CD1c-positive myeloid dendritic cell (primary cell): ENCODE results near the gene SGF29.
"Not testable (repeated sequence)": the region's sequence is repeated elsewhere in the genome, so short reads cannot be mapped to it uniquely, and the experiment has no call there.

Source experiments
- DNase-seq: peaks from one replicate; pipeline ENCODE4 v3.0.0-alpha.2; 2016; ENCODE audit errors: extremely low spot score

The SGF29 gene

DNA sequence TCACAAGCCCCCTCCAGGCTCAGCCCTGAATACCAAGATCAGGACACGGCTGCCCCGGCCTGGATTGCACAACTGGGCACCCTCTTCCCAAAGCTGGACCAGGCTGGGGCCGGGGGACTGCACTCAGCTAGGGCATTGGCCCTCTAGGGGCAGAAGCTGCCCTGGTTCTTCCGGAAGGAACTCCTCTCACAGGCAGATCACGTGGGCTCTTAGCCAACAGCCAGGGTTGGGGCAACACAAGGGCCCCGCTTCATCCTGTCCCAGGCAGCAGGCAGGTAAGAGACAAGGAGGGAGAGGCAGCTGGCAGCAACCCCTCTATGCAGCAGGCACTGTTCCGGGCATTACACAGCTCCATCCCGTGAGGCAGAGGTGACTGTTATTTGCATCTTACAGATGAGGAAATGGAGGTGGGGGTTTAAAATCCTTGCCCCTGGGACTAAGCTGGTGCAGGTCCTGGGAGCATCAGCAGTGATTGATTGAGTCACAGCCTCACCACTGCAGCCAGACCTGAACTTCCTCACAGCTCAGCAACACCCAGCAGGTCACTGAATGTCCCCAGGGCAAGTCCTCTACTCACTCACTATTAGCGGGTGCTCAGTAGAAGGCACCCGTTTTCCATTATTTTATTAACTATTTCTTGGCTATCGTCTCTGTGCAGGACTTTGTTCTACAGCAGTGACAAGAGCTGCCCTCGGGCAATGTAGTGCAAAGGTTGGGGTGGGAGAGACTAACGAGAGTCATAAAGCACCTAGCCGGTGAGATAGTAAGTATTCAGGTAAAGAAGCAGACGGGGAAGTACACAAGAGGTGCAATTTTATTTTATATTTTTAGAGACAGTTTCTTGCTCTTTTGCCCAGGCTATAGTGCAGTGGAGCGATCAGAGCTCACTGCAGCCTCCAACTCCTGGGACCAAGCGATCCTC, 58.9 kb downstream of the SGF29 start:
- DNase-seq: not testable (repeated sequence)

DNA sequence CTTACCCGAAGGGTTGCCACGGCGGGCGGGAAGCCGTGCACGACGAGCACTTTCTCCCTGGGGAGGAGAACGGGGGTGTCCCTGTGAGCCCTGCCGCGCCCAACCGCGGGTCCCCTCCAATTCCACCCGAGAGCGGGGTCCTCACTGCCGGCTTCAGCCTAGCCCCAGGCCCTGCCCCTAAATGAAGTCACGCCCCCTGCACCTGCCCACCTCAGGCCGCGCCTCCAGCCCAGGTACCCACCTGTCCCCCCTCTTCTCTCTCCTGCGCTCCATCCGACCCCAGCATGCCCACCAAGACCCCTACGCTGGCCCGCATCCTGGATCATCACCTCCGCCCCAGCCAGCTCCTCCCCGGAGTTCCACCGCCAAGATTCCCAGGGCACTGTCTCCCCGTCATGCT, 60.2 kb downstream of the SGF29 start:
- DNase-seq: not testable (repeated sequence)

DNA sequence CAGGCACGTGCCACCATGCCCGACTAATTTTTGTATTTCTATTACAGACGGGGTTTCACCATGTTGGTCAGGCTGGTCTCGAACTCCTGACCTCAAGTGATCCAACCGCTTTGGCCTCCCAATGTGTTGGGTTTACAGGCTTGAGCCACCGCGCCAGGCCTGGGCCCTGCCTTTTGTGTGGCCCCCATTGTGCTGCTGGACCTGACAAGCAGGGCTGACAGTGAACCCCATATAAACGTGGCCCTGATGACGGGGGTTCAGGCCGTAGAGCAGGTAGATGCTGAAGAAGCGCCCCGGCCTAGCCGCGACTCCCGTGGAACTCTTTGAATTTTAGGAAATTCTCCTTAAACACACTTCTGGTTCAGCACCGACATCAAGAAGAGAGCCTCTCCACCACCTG, 60.8 kb downstream of the SGF29 start:
- not testable (repeated sequence) for DNase-seq

DNA sequence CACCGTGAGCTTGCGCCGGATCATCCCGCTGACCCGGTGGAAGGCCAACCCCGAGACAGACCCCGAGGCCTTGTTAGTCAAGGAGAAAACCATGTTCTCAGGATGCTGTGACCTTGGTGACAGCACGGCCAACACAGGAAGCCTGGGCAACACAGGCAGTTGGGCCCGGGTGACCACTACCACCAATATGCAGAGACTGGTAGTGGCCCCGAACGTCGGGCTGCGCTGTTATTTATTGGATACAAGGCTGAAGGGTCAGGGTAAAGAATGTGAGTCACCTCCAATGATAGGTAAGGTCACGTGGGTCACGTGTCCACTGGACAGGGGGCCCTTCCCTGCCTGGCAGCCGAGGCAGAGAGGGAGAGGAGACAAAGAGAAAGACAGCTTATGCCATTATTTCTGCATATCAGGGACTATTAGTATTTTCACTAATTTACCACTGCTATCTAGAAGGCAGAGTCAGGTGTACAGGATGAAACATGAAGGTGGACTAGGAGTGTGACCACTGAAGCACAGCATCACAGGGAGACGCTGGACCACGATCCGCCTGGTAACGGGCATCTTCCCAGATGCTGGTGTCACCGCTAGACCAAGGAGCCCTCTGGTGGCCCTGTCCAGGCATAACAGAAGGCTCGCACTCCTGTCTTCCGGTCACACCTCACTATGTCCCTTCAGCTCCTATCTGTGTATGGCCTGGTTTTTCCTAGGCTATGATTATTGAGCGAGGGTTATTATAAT, 61.9 kb downstream of the SGF29 start:
- peak; percentile 24 for DNase-seq

DNA sequence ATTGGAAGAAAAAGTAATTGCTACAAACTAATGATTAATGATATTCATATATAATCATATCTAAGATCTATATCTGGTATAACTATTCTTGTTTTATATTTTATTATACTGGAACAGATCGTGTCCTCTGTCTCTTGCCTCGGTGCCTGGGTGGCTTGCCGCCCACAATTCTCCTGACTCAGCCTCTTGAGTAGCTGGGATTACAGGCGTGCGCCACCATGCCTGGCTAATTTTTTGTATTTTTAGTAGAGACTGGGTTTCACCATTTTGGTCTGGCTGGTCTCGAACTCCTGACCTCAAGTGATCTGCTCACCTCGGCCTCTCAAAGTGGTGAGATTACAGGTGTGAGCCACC, 62.5 kb downstream of the SGF29 start:
- DNase-seq: not testable (repeated sequence)

DNA sequence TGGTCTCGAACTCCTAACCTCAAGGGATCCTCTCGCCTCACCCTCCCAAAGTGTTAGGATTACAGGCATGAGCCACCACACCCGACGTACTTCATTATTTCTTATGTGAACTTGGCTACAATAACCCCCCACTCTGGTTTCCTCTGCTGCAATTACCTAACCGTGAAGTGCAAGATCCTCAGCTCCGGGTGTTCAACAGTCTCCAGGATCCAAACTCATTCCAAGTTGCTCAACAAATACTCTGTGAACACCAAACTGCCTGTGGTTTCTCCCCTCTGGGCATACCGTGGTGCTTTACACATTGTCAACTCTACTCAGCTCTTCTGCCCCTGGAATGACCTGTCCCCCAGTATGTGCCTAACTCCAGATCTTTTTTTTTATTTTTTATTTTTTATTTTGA, 62.9 kb downstream of the SGF29 start:
- no peak for DNase-seq

DNA sequence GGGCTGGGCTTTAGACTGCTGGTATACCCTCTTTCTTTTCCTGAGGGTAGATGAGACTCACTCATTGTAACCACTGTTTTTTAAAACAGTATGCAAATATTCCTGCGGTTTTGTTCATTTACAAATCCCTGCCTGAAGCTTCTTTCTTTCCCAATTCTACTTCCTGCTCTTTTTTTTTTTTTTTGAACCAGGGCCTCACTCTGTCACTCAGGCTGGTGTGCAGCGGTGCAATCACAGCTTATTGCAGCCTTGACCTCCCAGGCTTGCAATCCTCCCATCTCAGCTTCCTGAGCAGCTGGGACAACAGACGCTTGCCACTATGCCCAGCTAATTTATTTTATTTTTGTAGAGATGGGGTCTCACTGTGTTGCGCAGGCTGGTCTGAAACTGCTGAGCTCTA, 64.2 kb downstream of the SGF29 start:
- no peak for DNase-seq

DNA sequence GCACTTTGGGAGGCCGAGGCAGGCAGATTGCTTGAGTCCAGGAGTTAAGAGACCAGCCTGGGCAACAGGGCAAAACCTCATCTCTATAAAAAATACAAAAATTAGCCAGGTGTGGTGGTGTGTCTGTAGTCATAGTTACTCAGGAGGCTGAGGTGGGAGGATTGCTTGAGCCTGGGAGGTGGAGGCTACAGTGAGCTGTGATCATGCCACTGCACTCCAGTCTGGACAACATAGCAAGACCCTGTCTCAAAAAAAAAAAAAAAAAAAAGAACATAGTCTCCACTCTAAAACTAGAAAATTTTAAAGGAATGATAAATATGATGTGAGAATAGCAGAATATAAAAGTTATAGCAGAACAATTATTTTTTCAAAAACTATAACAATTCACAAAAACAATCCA, 66.6 kb downstream of the SGF29 start:
- DNase-seq: not testable (repeated sequence)

DNA sequence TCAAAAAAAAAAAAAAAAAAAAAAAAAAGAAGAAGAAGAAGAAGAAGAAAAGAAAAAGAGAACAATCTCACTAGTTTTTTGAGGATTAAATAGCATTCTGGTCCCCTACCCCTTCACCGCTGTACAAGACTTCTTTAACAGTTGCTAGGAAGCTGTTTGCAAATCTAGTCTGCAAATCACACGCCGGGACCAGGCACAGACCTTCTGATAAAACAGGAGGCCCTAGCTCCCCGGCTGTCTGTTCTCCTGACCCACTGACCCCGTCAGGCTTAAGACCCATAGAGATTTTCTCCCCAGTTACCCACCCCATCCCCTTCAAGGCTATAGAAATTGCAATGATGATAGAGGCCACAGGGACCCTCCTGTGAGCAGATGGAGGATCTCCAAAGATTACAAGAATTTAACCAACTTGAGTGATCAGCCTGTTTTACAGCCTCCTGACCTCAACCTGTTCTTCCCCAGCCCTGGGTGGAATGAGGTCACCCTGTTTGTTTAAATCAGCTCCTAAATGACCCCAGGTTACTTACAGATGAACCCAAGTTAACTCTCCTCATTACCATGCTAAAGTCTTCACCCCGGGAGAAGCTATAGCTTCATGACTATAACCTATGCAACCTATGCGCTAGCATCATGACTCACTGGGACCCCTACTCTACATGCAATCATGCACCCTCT, 67.9 kb downstream of the SGF29 start:
- no peak for DNase-seq

DNA sequence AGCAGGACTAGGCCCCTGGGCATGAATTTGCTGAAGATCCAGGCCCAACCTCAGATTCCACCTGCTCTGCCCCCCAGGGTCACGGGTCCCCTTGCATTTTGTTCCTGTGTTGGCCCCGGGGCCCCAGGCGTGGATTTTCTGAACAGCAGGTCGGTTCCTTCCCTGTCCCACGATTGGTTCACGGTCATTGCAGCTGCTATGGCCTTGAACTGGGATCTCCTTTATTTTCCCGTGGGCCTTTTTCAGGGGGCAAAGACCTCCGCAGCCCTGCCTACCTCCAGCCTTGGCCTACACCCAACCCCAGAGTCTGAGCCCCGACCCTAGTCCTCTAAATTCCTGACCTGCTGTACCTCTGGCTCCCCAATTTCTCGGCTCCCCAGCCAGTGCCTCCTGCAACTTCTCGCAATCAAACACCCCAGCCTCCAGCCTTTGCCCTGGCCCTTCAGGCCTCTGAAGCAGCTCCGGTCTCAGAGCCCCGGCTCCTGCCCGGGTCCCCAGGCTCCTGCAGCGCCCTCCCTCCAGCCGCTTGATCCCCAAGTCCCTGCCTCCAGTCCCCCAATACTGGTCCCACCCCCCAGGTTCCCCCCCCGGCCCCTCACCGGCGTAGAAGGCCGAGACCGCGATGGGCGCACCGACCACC, 68.9 kb downstream of the SGF29 start:
- DNase-seq: not testable (repeated sequence)

DNA sequence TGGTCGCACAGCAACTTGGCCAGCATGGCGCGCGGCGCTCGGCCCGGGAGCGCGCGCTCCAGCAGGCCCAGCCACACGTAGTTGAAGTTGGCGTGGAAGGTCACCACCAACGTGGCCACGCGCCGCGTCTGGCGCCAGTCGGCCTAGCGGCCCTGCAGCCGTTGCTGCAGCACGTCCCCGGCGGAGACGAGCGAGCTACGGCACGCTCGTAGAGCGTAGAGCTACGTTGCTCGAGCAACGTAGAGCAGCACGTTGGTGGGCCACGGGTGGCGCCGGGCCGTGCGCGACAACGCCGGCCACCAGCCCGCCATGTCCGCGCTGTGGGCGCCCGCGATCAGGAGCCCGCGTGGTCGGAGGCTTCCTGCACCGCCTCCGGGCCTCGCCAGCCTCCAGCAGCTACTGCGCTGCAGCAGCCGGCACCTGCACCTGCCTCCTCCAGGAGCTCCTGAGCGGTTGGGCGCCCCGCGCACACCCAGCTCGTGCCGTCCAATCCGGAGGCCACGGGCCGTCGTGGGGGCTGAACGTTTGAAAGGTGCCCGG, 69.5 kb downstream of the SGF29 start:
- peak; percentile 59 for DNase-seq

DNA sequence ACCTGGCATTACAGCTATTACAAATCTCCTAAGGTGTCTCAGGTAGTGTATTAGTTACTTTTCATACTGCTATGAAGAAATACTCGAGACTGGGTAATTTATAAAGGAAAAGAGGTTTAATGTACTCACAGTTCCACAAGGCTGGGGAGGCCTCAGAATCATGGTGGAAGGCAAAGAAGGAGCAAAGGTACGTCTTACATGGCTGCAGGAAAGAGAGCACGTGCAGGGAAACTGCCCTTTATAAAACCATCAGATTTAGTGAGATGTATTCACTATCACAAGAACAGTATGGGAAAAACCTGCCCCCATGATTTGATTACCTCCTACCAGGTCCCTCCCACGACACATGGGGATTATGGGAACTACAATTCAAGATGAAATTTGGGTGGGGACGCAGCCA, 77.2 kb downstream of the SGF29 start:
- DNase-seq: not testable (repeated sequence)

DNA sequence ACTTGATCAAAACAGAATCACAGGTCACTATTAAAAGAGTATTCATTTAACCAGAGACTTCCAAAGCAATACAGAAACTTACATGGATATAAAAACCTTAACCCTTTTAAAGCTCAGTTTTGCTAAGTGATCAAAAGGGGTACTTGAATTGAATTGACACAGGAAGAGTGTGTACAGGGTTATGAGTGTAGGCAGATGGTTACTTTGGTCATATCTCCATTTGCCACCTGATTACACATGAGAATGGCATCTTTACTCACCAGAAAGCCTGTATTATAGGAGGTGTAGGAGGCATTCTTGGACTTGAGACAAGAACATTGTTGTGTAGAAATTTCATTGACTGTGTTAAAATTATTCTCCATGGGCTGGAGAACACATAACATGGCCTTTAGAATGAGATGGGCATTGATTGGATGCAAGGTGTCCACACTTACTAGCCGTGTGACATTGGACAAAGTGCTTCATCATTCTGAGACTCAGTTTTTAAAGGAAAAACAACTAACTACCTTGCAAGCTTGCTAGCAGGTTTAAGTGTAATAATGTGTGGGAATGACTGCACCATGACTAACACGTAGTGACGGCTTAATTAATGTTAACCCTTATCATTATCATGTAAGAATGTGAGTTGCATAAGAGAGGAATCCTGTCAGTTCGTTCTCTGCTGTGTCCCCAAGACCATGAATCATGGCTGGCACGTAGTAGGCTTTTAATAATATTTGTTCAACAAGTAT, 82.5 kb downstream of the SGF29 start:
- not testable (repeated sequence) for DNase-seq

DNA sequence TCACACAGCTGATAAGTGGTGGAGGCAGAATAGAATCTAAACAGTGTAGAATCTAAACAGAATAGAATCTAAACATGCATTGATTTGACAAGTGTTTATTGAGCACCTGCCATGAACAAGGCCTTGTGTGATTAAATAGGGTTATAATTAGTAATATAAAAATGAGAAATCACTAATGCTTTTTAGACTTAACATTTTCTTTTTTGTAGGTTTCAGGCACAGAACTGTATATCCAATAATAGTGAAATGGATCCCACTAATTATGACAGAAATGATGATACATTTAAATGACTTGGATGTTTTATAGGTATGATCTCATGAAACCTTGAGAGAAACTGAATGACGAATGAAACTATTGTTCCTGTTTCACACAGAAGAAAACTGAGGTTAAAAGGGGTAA, 84.0 kb downstream of the SGF29 start, which contains the start of gene NPIPB8:
Gene NPIPB8, plus strand, starts transcription at position 301 of the 400 bp plus-strand sequence. CDS start 296 bp downstream, outside the sequence.
- DNase-seq: not testable (repeated sequence)

DNA sequence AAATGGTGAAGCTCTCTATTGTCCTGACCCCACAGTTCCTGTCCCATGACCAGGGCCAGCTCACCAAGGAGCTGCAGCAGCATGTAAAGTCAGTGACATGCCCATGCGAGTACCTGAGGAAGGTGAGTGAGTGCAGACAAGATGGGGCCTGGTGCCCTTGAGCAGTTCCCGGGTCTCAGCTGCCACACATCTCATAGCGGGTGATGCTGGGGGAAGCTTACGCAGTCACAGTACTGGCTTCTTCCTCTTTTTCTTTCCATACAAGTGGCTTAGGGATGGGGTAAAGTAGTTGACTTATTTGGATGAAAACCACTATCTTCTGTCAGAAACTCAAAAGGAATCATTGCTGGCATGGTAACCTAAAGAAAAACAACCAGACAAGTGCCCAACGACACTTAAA, 84.6 kb downstream of the SGF29 start:
- DNase-seq: not testable (repeated sequence)

DNA sequence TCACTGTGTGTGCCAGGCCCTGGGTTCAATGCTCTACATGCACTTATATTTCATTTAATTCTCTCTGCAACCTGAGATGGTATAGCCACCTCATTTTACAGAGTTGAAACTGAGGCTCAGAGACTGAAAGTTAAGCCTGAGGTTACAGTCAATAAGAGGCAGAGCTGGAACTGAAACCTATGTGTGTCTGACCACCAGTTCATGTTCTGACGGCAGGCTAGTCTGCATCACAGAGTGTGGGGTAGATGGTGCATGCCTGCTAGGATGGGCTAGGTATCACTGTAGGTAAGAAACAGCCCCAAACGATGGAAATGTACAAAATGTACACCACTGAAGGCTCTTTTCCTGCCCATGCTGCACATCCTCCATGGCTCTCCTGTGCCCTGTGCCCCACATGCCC, 86.2 kb downstream of the SGF29 start:
- not testable (repeated sequence) for DNase-seq
